SKM-1 treated with dmso at 0.1 percent for 144 hours (cell line): ENCODE results near the gene ADAMTS17.

Source experiments
- DNase-seq: peaks from one replicate; lab custom pipeline; 2025; ENCODE audit not compliant: unreplicated experiment; lab: John Stamatoyannopoulos, UW

The ADAMTS17 gene

DNA sequence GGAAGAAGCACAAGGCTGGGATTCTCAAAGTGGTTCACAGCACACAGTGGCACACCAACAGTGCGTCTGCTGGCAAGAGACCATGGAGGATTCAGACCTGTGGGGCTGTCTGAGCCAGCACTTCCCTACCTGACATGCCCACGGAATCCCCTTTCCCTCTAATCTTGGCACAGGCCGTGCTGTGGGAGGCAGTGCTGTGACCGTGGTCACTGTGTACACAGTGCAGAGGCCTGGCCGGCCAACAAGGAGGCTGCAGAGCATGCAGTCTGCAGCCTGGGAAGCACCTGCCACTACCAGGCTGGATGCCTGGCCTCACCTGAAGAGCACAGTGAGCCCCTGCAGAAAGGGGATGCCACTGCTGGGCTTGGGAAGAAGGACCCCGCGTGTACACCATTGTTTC lies 307.6 kb downstream of the ADAMTS17 start:
- no peak for DNase-seq

GRCh38 chr15:100033140-100033857 lies 308.5 kb downstream of the ADAMTS17 start:
- no peak for DNase-seq

GRCh38 chr15:100032358-100033085 lies 309.3 kb downstream of the ADAMTS17 start:
- DNase-seq = no peak

GRCh38 chr15:100031665-100032357 lies 310.0 kb downstream of the ADAMTS17 start:
- DNase-seq = no peak

- DNase-seq = no peak
Measured at GRCh38 chr15:100030586-100031229, 311.1 kb downstream of the ADAMTS17 start.

DNA sequence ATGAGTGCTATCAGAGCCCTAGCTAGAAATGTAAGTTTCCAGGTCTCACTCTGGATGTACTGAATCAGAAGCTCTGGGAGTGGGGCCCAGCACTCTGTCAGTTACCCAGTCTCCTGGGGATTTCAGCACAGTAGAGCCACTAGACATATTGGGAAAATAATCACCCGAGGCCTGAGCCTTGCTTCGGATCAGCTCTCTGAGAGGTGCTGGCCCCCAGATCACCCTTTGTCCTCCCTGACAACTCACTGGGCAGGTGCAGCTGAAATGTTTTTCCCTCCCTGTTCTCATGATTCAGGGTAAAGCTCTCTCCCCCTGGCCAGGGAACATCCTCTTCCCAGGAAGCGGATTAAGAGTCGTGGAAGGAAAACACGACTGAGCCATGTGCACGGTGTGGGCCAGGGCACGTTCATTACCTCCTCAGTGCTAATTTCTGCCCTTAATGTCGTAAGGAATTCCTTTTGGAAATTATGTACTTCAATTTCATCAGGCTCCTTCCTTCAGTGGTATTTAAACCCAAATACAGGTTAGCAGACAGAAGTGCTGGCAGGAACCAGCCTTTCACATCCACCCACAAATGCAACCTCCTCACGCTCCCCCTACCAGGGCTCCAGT lies 311.8 kb downstream of the ADAMTS17 start:
- DNase-seq = no peak

GRCh38 chr15:100029045-100029444 lies 312.7 kb downstream of the ADAMTS17 start:
- no peak for DNase-seq

GRCh38 chr15:100026041-100026440 lies 315.7 kb downstream of the ADAMTS17 start:
- no peak for DNase-seq

- no peak for DNase-seq
Measured at GRCh38 chr15:100022806-100023205, 319.0 kb downstream of the ADAMTS17 start.

DNA sequence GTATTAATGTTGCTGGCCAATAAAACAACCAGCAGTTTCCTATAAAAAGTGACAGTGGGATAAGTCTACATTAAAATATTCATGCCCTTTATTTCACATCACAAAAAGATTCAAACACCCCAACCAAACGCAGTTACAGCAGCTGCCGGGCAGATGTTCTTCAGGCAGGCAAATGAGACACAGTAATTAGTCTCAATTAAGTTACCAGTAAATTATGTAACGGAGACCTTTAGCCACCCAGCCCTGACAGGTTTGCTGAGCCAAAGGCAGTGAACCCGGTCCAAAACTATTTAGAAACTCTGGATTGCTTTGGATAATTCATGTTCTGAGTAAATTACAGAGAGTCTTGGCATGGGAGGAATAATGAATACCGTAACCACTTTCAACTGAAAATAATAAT lies 319.4 kb downstream of the ADAMTS17 start:
- no peak for DNase-seq

DNA sequence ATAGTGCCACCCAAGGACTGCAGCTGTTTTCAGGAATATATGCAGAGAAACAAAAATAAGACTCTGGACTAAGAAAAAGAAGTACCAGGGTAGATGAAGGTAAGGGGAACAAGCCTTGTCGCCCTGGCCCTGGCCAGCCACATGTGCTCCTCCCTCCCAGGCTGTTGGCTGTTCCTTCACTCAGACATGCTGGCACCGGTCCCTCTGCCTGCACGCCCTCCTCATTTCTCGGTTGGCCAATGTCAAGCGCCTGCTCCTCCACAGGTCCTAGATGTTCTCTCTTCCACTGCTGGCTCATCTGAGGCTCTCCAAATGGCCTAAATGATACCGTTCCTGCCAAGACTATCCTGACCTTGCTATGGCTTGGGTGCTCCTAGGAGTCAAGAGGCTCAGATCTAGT lies 320.1 kb downstream of the ADAMTS17 start:
- DNase-seq = no peak

DNA sequence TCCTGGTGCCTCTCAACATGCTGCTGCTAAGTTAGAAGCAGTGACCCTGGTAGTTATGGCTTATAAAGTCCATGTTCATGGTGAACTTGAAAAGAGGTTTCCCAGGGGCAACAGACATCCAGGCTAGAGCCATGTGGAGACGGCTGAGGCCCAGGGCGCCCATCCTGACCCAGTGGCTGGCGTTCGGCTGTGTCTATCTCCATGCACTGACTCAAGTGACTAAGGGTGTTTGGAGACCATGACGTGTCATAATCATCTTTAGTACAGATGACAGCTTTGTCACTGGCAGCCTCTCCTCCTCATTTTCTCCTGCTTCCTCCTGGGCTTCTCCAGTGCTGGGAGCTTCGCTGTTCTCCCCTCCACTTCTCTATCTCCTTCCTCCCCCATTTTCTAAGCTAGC lies 321.2 kb downstream of the ADAMTS17 start:
- no peak for DNase-seq

DNA sequence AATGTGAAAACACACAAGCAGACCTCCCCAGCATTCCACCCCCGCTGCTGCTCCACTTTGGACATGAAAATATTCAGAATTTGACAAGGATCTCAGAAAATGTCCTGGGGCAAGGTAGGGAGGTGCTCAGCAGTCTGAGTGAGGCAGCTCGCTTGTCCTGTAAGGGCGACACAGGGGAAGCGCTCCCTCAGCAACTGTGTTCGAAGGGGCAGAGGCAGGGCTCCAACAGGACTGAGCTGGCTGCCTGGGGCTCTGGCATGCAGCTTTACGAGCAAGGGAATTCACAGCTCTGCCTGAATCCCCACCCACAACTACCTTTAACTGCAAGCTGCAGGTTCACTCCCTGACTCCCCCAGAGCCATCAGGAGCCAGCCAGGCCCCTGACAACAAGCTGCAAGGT lies 321.6 kb downstream of the ADAMTS17 start:
- DNase-seq = no peak

GRCh38 chr15:100019601-100020000 lies 322.2 kb downstream of the ADAMTS17 start:
- DNase-seq = no peak

DNA sequence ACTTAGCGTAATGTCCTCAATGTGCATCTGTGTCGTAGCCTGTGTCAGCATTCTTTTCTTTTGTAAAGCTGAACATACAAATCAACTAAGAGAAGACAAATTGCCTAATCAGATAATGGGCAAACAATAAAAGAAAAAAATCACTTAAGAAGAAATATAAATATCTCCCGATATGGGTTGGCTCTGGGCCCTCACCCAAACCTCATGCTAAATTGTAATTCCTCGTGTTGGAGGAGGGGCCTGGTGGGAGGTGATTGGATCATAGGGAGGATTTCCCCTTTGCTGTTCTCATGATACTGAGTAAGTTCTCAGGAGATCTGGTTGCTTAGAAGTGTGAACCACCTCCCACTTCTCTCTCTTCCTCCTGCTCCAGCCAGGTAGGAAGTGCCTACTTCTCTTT lies 323.6 kb downstream of the ADAMTS17 start:
- DNase-seq = no peak

GRCh38 chr15:100017140-100017539 lies 324.6 kb downstream of the ADAMTS17 start:
- no peak for DNase-seq

DNA sequence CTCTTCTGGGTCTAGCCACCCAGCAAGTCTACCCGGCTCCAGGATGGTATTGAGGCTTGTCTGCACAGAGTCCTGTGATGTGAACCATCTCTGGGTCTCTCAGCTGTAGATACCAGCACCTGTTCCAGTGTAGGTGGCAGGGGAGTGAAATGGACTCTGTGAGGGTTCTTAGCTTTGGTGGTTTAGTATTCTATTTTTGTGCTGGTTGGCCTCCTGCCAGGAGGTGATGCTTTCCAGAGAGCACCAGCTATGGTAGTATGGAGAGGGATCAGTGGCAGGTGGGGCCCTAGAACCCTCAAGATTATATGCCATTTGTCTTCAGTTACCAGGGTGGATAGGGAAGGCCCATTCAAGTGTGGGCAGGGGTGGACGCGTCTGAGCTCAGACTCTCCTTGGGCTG lies 325.1 kb downstream of the ADAMTS17 start:
- no peak for DNase-seq

GRCh38 chr15:100011235-100011634 lies 330.5 kb downstream of the ADAMTS17 start:
- DNase-seq = no peak

DNA sequence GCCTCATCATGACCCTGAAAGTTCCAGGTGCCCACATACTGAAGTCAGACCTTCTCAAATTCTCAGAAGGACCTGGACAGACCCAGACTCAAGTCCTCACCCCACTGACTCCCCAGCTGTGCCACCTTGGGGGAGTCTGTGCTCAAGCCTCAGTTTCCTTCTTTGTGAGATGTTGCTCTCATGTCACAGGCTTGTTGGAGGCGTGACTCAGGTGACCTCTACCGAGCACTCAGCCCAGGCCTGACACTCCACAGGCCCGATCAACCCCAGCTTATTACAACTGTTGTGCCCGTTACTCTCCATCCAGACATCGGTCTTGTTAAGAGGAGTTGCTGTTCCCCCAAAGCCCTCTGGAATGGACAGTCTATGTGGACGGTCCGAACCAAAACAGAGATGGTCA lies 332.4 kb downstream of the ADAMTS17 start:
- DNase-seq = no peak

- DNase-seq = no peak
Measured at GRCh38 chr15:100008258-100008657, 333.5 kb downstream of the ADAMTS17 start.

DNA sequence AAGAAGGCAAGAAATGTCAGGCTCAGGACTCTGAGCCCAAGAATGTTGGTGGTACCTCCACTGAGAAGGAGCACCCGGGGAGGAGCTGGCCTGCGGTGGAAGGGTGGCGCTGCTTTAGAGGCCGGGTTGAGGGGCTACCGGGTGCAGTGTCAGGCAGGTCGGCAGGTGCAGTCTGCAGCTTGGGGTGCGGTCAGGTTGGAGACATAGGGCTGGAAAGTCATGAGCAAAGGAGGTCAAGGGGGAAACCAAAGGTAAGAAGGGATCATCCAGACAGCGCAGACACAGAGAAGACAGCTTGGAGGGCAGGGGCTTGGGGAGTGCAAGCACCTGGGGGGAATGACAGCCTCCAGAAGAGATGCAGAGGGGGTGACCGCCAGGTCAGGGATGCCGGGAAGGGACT lies 334.2 kb downstream of the ADAMTS17 start:
- no peak for DNase-seq
